ENCODE data around the gene ST13. TPM values are rescaled to one million over a fixed set of nuclear protein-coding genes. Genes with fewer than 3 reads are reported as not detected.

ST13 gene
- total RNA-seq (2022), result 364 and 385 TPM in 2 replicates
- percentile 93 among the genes with signal in this experiment for Bru-seq, nascent RNA
- BruChase-seq, experiment 1, labeled RNA remaining after a 2-hour chase, result percentile 95 among the genes with signal in this experiment
- percentile 97 among the genes with signal in this experiment for BruChase-seq, experiment 2, labeled RNA remaining after a 6-hour chase
- long read RNA-seq, transcript ST13-201 (12 exons, 3,595 nt), result major isoform, 520 of 574 reads
- long read RNA-seq, partial matches to known transcripts, result 33 of 574 reads
- long read RNA-seq, other reads (novel, unspliced or antisense), result 21 of 574 reads

GRCh38 chr22:40856513-40857308 lies at the start of gene ST13, which contains the start of gene XPNPEP3:
ST13 (minus strand) TSS chr22:40856639; CDS start chr22:40856540, 99 bp downstream.
XPNPEP3 (plus strand) TSS chr22:40857148; CDS start chr22:40857182, 34 bp downstream.
- BruUV-seq (replicated peaks), result no TSS peak
- Mint-ChIP-seq H3K27me3 (ENCODE audit: insufficient read depth, unreplicated experiment) (no peaks in the 10 kb centered on the region), H3K4me1 (ENCODE audit: low read depth, unreplicated experiment) (peaks cover 6% of the 10 kb centered on the region), H3K4me3 (ENCODE audit: unreplicated experiment) (peak within 1 kb of the TSS; percentile 98), H3K27ac (ENCODE audit: unreplicated experiment) (peak within 1 kb of the TSS; percentile 100), H3K36me3 (ENCODE audit: insufficient read depth, unreplicated experiment) (peaks cover 34% of the 10 kb centered on the region), H3K9me3 (ENCODE audit: unreplicated experiment) (no peaks in the 10 kb centered on the region)
- Histone ChIP-seq H3K27me3 (replicated peaks; ENCODE audit: control insufficient read depth, insufficient read depth, low read length) (no peaks in the 10 kb centered on the region), H3K4me3 (ENCODE audit: low read depth, low read length) (peak within 1 kb of the TSS; percentile 56), H3K9me3 (no peaks in the 10 kb centered on the region), H3K4me1 (peaks cover 37% of the 10 kb centered on the region), H3K36me3 (ENCODE audit: control insufficient read depth, insufficient read depth, low read length) (no peaks in the 10 kb centered on the region; the same call in 1 of the 2 replicates)
- POLR2A ChIA-PET, result interaction anchor here (0.5 to 2.2 kb wide), 26 partner anchors 10 to 1090 kb away, joined by 3 to 19 read pairs (median 5); partner anchors contain the start of genes CENPM, RBX1 and TEF
- peak in 1 of 2 experiments; percentile 31 for TF ChIP-seq CTCF (IDR thresholded peaks at IDR 0.05; ENCODE audit: insufficient read depth in 1 of 2, low read depth in 1 of 2, low read length in 1 of 2, severe bottlenecking in 1 of 2, unreplicated experiment in 1 of 2)
- peak; percentile 97 for DNase-seq
- CTCF ChIA-PET, result interaction anchor here (0.6 to 2.6 kb wide), 5 partner anchors 42 to 174 kb away, joined by 3 to 16 read pairs (median 4); no protein-coding TSS in a partner anchor
- intact Hi-C loops (cut with micrococcal nuclease; ENCODE audit: unreplicated experiment), result loop anchor here (5.0 kb wide), 1 partner anchor 41 kb away; no protein-coding TSS in a partner anchor

- TF ChIP-seq CTCF (IDR thresholded peaks at IDR 0.05; ENCODE audit: insufficient read depth in 1 of 2, low read depth in 1 of 2, low read length in 1 of 2, severe bottlenecking in 1 of 2, unreplicated experiment in 1 of 2), result no peak
- Mint-ChIP-seq H3K36me3 (ENCODE audit: insufficient read depth, unreplicated experiment) (peaks cover 20% of the 10 kb centered on the region), H3K27me3 (ENCODE audit: insufficient read depth, unreplicated experiment) (no peaks in the 10 kb centered on the region), H3K27ac (ENCODE audit: unreplicated experiment) (no peak overlapping the region), H3K4me3 (ENCODE audit: unreplicated experiment) (no peak overlapping the region), H3K4me1 (ENCODE audit: low read depth, unreplicated experiment) (peaks cover 5% of the 10 kb centered on the region), H3K9me3 (ENCODE audit: unreplicated experiment) (no peaks in the 10 kb centered on the region)
- intact Hi-C loops (cut with micrococcal nuclease; ENCODE audit: unreplicated experiment), result no loop called here
- peaks cover 1% of the 10 kb centered on the region; the same call in 1 of the 2 replicates for H3K36me3 ChIP-seq (ENCODE audit: control insufficient read depth, insufficient read depth, low read length)
- ChIA-PET POLR2A (no interaction called here), CTCF (interaction anchor here (0.7 kb wide), 1 partner anchor 18 kb away, joined by 4 read pairs; no protein-coding TSS in a partner anchor)
- no TSS peak for BruUV-seq (replicated peaks)
- H3K9me3 ChIP-seq, result no peaks in the 10 kb centered on the region
- H3K4me1 ChIP-seq, result no peaks in the 10 kb centered on the region
- H3K27me3 ChIP-seq (replicated peaks; ENCODE audit: control insufficient read depth, insufficient read depth, low read length), result no peaks in the 10 kb centered on the region
- no peak for DNase-seq
- H3K4me3 ChIP-seq (ENCODE audit: low read depth, low read length), result no peak overlapping the region
These were observed 47.7 kb upstream of the ST13 start for GRCh38 chr22:40904101-40904500.

GRCh38 chr22:40898850-40899357 lies 42.5 kb upstream of the ST13 start:
- H3K27me3 ChIP-seq (replicated peaks; ENCODE audit: control insufficient read depth, insufficient read depth, low read length), result no peaks in the 10 kb centered on the region
- no TSS peak for BruUV-seq (replicated peaks)
- peak in 1 of 2 experiments; percentile 40 for DNase-seq
- TF ChIP-seq CTCF (IDR thresholded peaks at IDR 0.05; ENCODE audit: insufficient read depth in 1 of 2, low read depth in 1 of 2, low read length in 1 of 2, severe bottlenecking in 1 of 2, unreplicated experiment in 1 of 2), result peak; percentile 11 to 45
- H3K9me3 Mint-ChIP-seq (ENCODE audit: unreplicated experiment), result no peaks in the 10 kb centered on the region
- no peaks in the 10 kb centered on the region for H3K27me3 Mint-ChIP-seq (ENCODE audit: insufficient read depth, unreplicated experiment)
- ChIA-PET CTCF (interaction anchor here (0.6 to 1.1 kb wide), 11 partner anchors 24 to 463 kb away, joined by 3 to 24 read pairs (median 4); partner anchors contain the start of genes SLC25A17, ST13 and XPNPEP3), POLR2A (interaction anchor here (0.9 kb wide), 1 partner anchor 42 kb away, joined by 10 read pairs; the partner anchor contains the start of genes ST13 and XPNPEP3)
- no peak overlapping the region for H3K4me3 Mint-ChIP-seq (ENCODE audit: unreplicated experiment)
- 0 out of 2 replicates have a peak, but pooled peaks cover 3% of the 10 kb centered on the region for H3K4me1 ChIP-seq
- no peak overlapping the region for H3K4me3 ChIP-seq (ENCODE audit: low read depth, low read length)
- H3K36me3 Mint-ChIP-seq (ENCODE audit: insufficient read depth, unreplicated experiment), result peaks cover 17% of the 10 kb centered on the region
- H3K4me1 Mint-ChIP-seq (ENCODE audit: low read depth, unreplicated experiment), result peaks cover 2% of the 10 kb centered on the region
- no peak overlapping the region for H3K27ac Mint-ChIP-seq (ENCODE audit: unreplicated experiment)
- H3K9me3 ChIP-seq, result no peaks in the 10 kb centered on the region
- intact Hi-C loops (cut with micrococcal nuclease; ENCODE audit: unreplicated experiment), result loop anchor here (2.0 to 5.0 kb wide), 2 partner anchors 42 to 216 kb away; partner anchors contain the start of genes ST13 and XPNPEP3
- no peaks in the 10 kb centered on the region for H3K36me3 ChIP-seq (ENCODE audit: control insufficient read depth, insufficient read depth, low read length)
